Stomach (tissue), 4 donors: ENCODE measurements around the gene OAF.

Source experiments
- CTCF ChIP-seq, 7 experiments: fragments of 450-650 bp in 4 of 7; fragments of 200-600 bp in 3 of 7; sonication (generic) in 3 of 7; IDR thresholded peaks; one replicate each; pipeline ENCODE4 v1.5.1; 2016 to 2019; ENCODE audit warnings: antibody characterized with exemption in 7 of 7, control low read depth in 2 of 7, mild to moderate bottlenecking in 1 of 7
- EP300 ChIP-seq: sonication (generic); formaldehyde crosslinking; IDR thresholded peaks from one replicate; pipeline ENCODE4 v1.6.1; 2017; ENCODE audit warnings: antibody characterized with exemption
- POLR2A ChIP-seq, 4 donors: fragments of 450-650 bp; IDR thresholded peaks; one replicate each; pipeline ENCODE4 v1.6.1; 2016; ENCODE audit warnings: antibody characterized with exemption in 4 of 4, control low read depth in 2 of 4, mild to moderate bottlenecking in 1 of 4, moderate library complexity in 1 of 4
- POLR2AphosphoS5 ChIP-seq, 3 donors: sonication (generic); formaldehyde crosslinking; IDR thresholded peaks; one replicate each; pipeline ENCODE4 v1.6.1; 2016; ENCODE audit warnings: antibody characterized with exemption in 3 of 3

- TF ChIP-seq CTCF (IDR thresholded peaks at IDR 0.05) (no peak), POLR2A (IDR thresholded peaks at IDR 0.05) (no peak), POLR2AphosphoS5 (IDR thresholded peaks at IDR 0.05) (no peak), EP300 (no peak)
These were observed 32.2 kb upstream of the OAF start for GRCh38 chr11:120178561-120179056.
